ENCODE results near the gene BCAS1.

DNA sequence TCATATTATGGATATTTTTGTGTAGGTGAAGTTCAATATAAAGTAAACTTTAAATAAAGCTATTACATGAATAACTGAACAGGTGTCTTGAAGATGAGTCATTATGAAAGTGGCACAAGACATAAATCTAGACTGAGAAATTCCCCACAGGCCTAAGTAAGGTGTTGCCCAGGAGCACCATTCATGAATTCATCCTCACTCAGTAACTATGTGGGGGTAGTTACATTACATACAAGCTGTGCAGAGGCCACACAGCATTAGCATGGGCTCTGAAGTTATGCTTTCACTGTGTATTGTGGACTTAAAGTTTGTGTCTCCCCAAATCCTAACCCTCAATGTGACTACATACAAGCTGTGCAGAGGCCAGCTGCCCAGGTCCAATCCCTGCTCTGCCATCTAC is 65.9 kb downstream of the BCAS1 start:
- TF ChIP-seq, protein P1, sequence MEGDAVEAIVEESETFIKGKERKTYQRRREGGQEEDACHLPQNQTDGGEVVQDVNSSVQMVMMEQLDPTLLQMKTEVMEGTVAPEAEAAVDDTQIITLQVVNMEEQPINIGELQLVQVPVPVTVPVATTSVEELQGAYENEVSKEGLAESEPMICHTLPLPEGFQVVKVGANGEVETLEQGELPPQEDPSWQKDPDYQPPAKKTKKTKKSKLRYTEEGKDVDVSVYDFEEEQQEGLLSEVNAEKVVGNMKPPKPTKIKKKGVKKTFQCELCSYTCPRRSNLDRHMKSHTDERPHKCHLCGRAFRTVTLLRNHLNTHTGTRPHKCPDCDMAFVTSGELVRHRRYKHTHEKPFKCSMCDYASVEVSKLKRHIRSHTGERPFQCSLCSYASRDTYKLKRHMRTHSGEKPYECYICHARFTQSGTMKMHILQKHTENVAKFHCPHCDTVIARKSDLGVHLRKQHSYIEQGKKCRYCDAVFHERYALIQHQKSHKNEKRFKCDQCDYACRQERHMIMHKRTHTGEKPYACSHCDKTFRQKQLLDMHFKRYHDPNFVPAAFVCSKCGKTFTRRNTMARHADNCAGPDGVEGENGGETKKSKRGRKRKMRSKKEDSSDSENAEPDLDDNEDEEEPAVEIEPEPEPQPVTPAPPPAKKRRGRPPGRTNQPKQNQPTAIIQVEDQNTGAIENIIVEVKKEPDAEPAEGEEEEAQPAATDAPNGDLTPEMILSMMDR (conservative IDR thresholded peaks at IDR 0.05): no peak
- no peak for TF ChIP-seq EZH2 (IDR thresholded peaks at IDR 0.05; ENCODE audit: low read depth)
